GM19035 (cell line): ENCODE results near the gene PTCD1.
"Not testable (repeated sequence)": the region's sequence is repeated elsewhere in the genome, so short reads cannot be mapped to it uniquely, and the experiment has no call there.

Experiments
- ATAC-seq: cut with Tn5 transposase; IDR thresholded peaks from one replicate; pipeline ENCODE4 v1.9.1; 2021; ENCODE audit not compliant: unreplicated experiment

PTCD1 gene

DNA sequence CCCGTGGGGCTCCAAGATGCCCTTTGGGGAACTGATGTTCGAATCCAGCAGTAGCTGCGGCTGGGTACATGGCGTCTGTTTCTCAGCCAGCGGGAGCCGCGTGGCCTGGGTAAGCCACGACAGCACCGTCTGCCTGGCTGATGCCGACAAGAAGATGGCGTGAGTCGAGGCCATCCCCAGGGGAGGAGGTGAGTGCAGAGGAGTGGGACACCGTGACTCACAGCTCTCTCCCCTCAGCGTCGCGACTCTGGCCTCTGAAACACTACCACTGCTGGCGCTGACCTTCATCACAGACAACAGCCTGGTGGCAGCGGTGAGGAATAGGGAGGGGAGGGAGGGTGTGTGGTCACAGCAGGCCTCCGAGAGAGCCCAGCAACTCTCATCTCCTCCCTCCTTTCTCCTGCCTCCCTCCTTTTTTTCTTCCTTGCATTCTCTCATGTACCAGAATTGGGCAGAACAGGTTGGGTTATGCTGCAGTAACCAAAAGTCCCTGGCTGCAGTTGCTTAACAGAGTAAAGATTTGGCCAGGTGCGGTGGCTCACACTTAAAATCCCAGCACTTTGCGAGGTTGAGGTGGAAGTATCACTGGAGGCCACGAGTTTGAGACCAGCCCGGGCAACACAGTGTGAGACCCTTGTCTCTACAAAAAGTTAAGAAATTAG lies 47.5 kb downstream of the PTCD1 start:
- no peak for ATAC-seq

DNA sequence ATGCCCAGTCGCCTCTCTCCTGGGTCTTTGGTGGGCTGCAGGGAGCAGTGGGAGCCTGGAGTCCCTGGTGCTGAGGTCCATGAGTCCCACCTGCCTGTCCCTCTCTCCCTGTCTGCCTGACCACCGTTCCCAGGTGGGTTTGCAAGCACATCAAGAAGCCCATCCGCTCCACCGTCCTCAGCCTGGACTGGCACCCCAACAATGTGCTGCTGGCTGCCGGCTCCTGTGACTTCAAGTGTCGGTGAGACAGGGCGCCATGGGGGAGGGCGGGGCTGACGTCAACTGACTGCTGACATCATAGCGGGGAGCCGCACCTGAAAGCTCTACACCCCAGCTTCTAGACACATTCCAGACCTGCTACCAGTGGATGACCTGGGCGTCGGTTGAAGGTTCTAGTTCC lies 48.8 kb downstream of the PTCD1 start:
- ATAC-seq: no peak

DNA sequence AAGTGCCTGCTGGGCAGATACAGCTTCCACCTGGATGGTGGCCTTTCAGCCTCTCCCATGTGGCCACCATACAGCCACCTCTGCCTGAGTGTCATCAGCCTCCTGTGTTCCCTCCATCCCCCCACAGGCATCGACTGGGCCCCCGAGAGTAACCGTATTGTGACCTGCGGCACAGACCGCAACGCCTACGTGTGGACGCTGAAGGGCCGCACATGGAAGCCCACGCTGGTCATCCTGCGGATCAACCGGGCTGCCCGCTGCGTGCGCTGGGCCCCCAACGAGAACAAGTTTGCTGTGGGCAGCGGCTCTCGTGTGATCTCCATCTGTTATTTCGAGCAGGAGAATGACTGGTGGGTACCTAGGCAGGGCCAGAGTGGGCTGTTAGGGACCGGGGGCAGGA lies 50.7 kb downstream of the PTCD1 start:
- ATAC-seq: no peak

DNA sequence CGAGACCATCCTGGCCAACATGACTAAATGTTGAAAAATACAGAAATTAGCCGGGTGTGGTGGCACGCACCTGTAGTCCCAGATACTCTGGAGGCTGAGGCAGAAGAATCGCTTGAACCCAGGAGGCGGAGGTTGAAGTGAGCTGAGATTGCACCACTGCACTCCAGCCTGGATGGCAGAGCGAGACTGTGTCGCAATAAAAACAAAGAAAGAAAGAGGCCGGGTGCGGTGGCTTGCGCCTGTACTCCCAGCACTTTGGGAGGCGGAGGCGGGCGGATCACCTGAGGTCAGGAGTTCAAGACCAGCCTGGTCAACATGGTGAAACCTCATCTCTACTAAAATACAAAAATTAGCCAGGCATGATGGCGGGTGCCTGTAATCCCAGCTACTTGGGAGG lies 51.4 kb downstream of the PTCD1 start:
- not testable (repeated sequence) for ATAC-seq

DNA sequence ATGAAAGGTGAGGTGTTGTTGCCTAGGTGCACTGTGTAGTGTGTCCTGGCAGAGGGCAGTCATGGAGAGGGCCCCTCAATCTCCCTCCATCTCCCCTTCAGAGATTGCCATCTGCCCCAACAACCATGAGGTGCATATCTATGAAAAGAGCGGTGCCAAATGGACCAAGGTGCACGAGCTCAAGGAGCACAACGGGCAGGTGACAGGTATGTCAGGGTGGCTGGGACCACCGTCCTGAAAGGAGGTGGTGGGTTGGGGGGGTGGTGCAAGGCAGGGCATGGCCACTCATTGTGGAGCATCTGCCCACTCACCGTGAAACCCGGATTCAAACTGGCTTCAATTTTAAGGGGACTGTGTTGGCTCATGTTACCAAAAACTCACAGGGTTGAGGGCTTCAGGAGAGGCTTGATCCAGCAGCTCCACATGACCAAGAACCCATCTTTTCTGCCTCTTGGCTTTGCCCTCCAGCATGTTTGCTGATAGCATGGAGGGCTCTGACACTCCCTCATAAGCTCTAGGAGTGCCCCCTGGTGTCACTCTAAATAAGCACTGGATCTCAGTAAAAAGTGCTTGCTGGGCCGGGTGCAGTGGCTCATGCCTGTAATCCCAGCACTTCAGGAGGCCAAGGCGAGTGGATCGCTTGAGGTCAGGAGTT lies 51.9 kb downstream of the PTCD1 start:
- ATAC-seq: no peak

DNA sequence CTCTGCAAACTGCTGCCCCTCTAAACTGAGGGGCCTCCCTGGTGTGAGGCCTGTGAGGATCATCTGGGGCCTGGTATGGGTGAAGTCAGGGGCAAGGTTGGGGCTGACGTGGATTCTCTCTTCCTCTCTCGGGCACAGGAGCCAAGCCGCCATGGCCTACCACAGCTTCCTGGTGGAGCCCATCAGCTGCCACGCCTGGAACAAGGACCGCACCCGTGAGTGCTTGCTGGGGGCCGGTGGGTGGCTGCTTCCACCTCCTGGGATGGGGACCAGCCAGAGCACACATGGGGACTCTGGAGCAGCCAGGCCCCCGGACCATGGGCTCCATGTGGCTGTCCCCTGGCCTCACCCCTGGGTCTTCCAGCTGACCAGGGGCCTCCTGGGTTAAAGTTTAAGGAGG lies 53.0 kb downstream of the PTCD1 start:
- ATAC-seq: no peak

DNA sequence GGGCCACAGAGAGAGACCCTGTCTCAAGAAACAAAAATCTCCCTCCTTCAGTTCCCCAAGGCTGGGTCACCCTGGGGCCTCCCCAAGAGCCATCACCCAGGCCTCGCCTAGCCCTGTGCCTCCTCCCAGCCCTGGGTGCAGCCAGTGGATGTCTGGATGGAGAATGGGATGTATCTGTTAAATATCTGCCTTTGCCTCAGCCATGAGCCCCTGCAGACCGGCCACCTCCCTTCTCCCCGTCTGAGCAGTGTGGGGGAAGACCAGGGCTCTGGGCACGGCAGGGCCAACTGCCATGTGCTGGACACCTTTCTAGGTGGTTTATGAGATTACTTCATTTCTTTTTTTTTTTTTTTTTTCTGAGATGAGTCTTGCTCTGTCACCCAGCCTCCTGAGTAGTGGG lies 54.1 kb downstream of the PTCD1 start:
- no peak for ATAC-seq

DNA sequence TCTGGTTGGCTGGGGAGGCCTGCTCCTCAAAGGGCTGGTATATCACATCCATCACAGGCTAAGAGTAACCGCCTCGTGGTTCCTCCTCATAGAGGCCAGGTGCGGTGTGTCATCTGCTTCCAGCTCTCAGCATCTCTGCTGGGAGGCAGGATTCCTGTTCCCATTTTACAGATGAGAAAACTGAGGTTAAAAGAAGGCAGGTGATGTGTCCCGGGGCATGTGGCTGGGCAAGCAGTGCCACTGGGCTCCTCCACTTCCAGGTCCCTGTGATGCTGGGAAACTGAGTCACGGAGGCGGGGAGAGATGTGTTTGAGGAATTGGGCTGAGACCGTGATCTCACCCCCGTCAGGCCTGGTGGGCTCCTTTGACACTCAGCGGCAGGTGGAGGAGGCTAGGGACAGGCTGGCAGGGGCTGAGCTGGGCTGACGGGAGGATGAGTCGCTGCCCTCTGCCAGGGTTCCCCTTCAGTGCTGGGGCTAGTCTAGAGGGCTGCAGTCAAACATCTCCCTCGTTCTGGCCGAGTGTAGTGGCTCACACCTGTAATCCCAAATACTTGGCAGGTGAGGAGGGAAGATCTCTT lies 54.7 kb downstream of the PTCD1 start:
- ATAC-seq: no peak

DNA sequence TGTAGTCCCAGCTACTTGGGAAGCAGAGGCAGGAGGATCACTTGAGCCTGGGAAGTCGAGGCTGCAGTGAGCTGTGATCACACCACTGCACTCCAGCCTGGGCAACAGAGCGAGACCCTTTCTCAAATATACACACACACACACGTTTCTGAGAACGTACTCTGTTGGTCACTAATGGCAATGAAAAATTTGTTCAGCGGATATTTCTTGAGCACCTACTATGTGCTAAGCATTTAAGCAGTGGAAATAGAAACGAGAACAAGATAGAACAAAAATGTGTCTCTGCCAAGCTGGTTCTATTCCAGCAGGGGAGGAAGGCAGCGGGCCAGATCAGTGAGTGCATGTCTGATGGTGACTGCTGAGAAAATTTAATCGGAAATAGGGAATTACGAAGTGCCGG lies 55.4 kb downstream of the PTCD1 start:
- no peak for ATAC-seq

DNA sequence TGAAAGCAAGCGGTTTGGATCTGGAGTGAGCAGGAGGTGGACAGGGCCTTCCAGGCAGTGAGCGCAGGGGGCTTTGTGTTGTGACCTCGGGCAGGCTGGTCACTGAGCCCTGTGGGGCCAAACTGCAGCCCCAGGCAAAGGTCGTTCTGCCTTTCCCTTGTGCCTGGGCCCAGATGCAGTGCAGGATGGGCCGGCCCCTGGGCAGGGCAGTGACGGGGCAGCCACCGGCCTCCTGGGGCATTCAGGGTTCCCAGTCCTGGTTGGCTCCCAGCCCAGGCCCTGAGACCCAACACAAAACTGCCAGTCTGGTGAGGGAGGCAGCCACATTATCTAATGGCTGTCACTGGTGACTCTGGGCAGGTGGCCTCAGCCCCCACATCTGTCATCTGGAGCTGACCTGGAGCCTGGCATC lies 56.9 kb downstream of the PTCD1 start:
- ATAC-seq: no peak

DNA sequence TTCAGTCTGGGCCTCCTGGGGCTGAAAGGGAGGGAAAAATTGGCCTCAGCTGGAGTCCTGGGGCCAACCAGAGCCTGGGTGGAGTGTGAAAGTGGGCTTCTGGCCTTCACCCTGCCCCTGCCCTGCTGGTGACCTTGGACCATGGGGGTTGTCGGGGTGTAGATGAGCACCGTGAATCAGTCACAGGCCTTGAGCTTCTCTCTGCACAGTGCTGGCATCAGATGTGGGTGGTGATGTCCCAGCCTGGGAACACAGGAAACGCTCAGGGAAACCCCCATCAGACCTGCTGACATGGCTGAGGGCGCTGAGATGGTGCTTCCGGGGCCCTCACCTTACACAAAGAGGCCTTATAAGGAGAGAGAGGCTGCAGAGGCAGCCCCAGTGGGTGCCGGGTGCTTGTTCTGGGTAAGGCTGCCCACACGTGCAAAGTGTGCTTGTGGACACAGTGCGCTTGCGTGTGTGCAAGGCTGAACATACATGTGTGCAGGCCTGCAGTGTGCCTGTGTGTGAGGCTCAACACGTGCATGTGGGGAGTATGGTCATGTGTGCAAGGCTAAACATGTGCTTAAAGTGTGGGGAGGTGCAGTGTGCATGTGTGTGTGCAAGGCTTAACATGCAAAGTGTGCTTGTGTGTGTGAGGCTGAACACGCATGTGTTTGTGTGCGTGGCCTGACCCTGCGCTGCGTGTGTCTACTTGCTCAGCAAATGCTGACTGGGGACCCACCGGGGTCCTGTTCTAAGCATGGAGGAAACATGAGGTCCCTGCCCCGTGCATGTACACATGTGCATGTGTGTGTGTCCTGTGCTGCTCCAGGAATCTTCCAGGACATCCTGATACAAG lies 57.6 kb downstream of the PTCD1 start:
- ATAC-seq: peak; percentile 74

DNA sequence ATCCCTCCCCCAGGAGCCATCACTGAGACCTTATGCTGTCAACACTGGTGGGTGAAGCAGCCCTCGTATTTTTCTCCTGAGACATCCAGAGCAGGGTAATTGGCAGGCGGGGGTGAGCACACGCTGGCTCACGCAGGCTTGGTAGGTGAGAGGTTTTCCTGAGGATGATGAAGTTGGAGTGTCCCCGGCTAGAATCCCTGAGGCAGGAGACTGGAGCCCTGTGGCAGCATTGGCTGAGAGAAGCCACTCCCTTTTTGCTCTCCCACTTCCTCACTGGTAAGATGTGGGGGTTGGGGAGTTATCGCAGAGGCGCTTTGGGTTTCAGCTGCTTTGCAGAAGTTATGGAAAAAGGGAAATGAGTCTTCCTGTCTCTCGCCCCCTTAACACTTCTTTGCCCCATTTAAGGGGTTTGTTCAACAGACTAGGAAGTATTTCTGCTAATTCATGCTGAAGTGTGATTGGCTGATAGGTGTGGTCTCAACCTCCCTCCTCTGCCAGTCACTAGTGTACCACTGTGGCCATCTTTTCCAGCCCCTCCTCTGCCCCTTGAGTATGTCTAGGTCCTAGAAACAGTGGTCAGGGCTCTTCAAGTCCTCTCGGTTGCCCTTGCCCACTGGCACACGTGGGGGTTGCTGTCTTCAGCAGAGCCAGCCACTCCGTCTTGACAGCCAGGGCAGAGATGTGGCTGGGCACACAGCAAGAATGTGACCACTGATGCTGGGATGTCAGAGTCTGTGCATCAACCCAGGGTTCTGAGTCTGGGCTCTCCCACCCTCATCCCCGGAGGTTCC lies 58.4 kb downstream of the PTCD1 start:
- peak; percentile 36 for ATAC-seq

DNA sequence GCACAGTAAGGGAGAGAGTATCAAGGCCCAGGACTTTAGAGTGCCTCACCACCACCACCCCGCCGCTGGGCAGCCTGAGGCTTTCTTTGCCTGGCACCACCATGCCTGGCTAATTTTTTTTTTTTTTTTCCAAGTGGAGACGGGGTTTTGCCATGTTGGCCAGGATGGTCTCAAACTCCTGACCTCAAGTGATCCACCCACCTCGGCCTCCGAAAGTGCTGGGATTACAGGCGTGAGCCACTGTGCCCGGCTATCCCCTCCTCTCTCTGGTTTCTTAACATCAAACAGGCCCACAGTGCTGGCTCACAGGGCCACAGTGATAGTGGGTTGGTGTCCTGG lies 58.9 kb downstream of the PTCD1 start:
- not testable (repeated sequence) for ATAC-seq

DNA sequence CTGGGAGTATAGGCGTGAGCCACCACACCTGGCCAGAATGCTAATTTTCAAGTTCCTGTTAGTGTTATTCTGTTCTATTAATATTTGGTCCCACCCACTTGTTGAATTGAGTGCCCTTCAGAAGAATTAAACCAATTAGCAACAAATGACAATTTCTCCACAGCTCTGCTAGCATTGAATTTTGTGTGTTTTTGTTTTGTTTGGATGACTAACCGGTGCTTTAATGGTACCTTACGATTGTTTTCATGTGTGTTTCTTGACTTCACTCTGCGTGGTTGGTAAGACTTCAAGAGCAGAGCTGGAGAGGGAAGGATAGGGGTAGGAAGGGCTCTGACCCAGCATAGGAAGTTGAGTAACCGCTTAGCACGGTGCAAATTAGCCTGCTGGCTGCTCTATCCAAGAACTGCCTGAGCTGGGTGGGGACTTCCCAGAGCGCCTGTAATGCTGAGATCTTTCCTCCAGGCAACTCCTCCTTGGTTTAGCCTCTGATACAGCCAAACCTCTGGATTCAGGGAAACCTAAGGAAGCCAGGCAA lies 59.5 kb downstream of the PTCD1 start:
- no peak for ATAC-seq

DNA sequence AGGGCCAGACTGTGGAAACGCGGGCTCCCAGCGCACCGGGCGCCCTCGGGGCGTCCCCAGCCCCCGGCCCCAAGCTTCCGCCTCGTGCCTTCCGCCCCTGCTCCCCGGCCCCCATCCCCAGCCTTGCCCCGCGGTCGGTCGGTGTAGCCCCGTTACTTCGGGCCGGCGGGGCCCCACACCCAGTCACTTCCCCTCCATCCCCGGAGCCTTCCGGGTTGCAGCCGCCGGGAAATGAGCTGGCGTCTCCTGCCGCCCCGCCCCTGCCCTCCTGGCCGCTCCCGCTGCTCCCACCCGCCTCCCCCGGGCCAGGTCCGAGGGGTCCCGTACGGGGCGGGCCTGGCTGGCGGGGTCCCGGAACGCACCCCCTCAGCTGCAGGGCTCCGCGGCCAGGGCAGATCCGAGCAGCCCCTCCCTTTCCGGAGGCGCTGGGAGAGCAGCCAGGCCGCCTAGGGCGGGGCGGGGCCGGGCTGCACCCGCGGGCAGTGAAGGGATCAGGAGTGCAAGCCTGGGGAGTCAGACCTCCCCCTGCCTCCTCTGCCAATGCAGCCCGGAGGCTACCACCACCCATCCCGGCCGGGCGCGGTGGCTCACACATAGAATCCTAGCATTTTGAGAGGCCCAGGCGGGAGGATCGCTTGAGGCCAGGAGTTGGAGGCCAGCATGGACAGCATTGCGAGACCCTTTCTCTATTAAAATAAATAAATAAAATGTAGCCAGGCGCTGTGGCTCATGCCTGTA lies 63.4 kb downstream of the PTCD1 start:
- peak; percentile 46 for ATAC-seq

DNA sequence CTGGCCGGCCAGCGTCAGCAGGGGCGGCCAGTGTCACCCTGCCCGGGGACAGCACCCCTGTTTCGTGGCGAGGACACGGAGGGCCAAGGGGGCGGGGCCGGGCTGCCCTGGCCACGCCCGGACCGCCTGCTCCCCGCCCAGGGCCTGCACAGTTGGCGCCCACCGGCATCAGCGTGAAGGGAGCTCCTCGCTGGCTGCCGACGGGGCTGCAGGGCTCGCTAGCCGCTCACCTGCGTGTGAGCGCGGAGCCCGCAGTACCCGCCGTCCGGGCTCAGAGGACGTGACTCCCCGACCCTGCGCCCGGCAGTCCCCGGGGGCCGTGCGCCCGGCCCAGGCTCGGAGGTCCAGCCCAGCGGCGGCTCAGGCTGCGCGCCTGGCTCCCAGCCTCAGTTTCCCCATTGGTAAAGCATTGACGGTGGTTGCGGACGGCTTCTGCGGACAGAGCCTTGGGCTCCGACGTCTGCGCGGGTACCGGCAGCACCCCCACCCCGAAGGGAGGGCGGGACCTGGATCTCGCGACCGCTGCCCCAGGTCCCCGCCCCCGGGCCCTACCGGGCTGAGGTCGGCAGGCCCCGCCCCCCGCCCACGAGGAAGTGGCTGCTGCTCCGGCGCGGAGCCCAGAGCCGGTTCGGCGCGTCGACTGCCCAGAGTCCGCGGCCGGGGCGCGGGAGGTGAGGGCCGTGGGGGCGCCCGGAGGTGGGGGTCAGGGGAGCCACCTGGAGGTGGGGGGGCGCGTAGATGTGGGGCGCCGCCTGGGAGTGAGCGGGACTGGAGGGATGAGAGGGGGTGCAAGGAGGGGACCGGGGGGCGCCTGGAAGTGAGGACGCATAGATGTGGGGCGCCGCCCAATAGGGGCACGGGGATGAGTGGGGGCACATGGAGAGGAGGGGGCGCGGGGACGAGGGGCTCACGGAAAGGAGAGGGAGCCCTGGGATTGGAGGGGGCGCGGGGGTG lies 64.2 kb downstream of the PTCD1 start, which contains the start of gene ARPC1B:
Gene ARPC1B, plus strand, starts transcription at position 620 of the 954 bp plus-strand sequence. CDS start 10,985 bp downstream, outside the sequence.
- ATAC-seq: peak; percentile 58

DNA sequence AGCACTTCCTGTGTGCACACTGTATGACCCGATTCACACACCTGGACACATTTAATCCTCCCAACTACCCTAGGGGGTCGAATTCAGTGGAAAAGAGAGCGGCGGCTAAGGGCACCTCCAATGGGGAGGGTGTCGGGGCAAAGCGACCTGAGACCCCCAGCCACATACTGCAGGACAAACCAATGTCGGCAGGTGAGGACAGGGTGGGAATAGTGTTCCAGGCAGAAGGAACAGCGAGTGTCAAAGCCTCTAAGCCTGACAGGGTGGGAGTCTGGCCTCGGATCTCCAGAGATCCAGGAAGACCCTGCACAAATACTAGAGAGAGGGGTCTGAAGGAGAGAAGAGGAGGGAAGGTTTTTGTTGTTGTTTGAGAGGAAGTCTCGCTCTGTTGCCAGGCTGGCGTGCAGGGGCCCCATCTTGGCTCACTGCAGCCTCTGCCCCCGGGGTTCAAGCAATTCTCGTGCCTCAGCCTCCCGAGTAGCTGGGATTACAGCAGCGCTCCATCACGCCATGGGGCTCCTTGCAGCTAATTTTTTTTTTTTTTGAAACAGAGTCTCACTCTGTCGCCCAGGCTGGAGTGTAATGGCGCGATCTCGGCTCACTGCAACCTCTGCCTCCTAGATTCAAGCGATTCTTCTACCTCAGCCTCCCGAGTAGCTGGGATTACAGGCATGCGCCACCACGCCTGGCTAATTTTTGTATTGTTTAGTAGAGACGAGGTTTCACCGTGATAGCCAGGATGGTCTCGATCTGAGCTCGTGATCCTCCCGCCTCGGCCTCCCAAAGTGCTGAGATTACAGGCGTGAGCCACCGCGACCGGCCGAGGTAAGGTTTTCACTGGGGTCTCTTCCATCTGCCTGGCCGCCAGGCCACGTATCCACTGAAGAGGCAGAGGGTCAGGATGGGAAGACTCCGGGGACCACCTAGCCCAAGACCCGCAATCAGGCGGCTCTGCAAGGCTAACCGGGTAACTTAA lies 65.2 kb downstream of the PTCD1 start:
- ATAC-seq: no peak
